A172 (cell line): ENCODE data around the gene MCM10. TPM values are rescaled to one million over a fixed set of nuclear protein-coding genes. Genes with fewer than 3 reads are reported as not detected.

ENCODE experiments used
- total RNA-seq: library from RNA; depleted of rRNA; stranded (reverse); fragments of >200 nt; shearing (Covaris generic); gene quantifications from 2 replicates; pipeline ENCODE4 v1.2.3, GENCODE V29; 2014; rRNA removed

The MCM10 gene
- total RNA-seq, 1 experiment from 2014 or later: 34.4 TPM

Other genes starting within 250 kb of the MCM10 start
- gene CCDC3, start 159.8 kb upstream of the MCM10 start, total RNA-seq: 0.03 TPM in 1 of 2 replicates, not detected in the other
- 73.9 and 76.6 TPM in 2 replicates for gene OPTN, start 61.4 kb upstream of the MCM10 start, total RNA-seq
- not detected in 2 replicates for gene UCMA, start 72.8 kb downstream of the MCM10 start, total RNA-seq
- gene PHYH, start 138.5 kb downstream of the MCM10 start, total RNA-seq: 26.9 and 33.6 TPM in 2 replicates
- gene SEPHS1, start 186.7 kb downstream of the MCM10 start, total RNA-seq: 58.6 and 80.2 TPM in 2 replicates